HepG2 (cell line): ENCODE data around the gene MYO7B. TPM values are rescaled to one million over a fixed set of nuclear protein-coding genes. Genes with fewer than 3 reads are reported as not detected.
A peak's percentile ranks its signal among the peaks of the same experiment; 100 is the strongest.

Experiments used
- CEBPB ChIP-seq: IDR thresholded peaks from 2 replicates; pipeline ENCODE4 v1.6.1; 2011; ENCODE audit warnings: low read depth, low read length, improper control_type of control experiment, borderline replicate concordance
- HDAC2 ChIP-seq: sonication (generic); formaldehyde crosslinking; IDR thresholded peaks from 2 replicates; pipeline ENCODE4 v1.4.0; 2020; ENCODE audit warnings: missing genetic modification reagents
- LCORL ChIP-seq, 2 experiments: fragments of 450-650 bp in 1 of 2; sonication (generic) in 1 of 2; formaldehyde crosslinking in 1 of 2; IDR thresholded peaks; 2 replicates each; pipeline versions ENCODE4 v1.5.0 to v1.6.1; 2017 to 2020; ENCODE audit warnings: antibody characterized with exemption in 1 of 2, missing genetic modification reagents in 1 of 2
- MEIS2 ChIP-seq: sonication (generic); formaldehyde crosslinking; IDR thresholded peaks from 2 replicates; pipeline ENCODE4 v1.9.0; 2021; ENCODE audit warnings: mild to moderate bottlenecking, missing genetic modification reagents
- MTF1 ChIP-seq: sonication (generic); formaldehyde crosslinking; IDR thresholded peaks from 2 replicates; pipeline ENCODE4 v1.5.0; 2020; ENCODE audit warnings: missing genetic modification reagents
- MZF1 ChIP-seq: sonication (generic); formaldehyde crosslinking; IDR thresholded peaks from 2 replicates; pipeline ENCODE4 v1.8.1; 2023; ENCODE audit warnings: mild to moderate bottlenecking, missing genetic modification reagents, borderline replicate concordance
- NCOA1 ChIP-seq: sonication (generic); formaldehyde crosslinking; IDR thresholded peaks from 2 replicates; pipeline ENCODE4 v1.9.0; 2021; ENCODE audit warnings: missing genetic modification reagents
- PAX8 ChIP-seq: sonication (generic); formaldehyde crosslinking; IDR thresholded peaks from 2 replicates; pipeline ENCODE4 v1.8.0; 2022; ENCODE audit warnings: mild to moderate bottlenecking, missing genetic modification reagents, borderline replicate concordance
- SIX1 ChIP-seq: sonication (generic); formaldehyde crosslinking; IDR thresholded peaks from 2 replicates; pipeline ENCODE4 v1.4.0; 2020; ENCODE audit warnings: missing genetic modification reagents, borderline replicate concordance
- SNRNP70 ChIP-seq: fragments of 200-400 bp; formaldehyde crosslinking; IDR thresholded peaks from 2 replicates; pipeline ENCODE4 v1.6.1; 2017; ENCODE audit warnings: mild to moderate bottlenecking, low read depth, low read length, moderate library complexity
- SP4 ChIP-seq: sonication (generic); formaldehyde crosslinking; IDR thresholded peaks from 2 replicates; pipeline ENCODE4 v1.8.1; 2023; ENCODE audit warnings: mild to moderate bottlenecking, missing genetic modification reagents
- XRCC5 ChIP-seq: fragments of 200-400 bp; formaldehyde crosslinking; optimal IDR thresholded peaks from 2 replicates; pipeline ENCODE3; 2017; ENCODE audit warnings: mild to moderate bottlenecking, low read length
- ZBTB3 ChIP-seq: sonication (generic); formaldehyde crosslinking; IDR thresholded peaks from 2 replicates; pipeline ENCODE4 v1.4.0; 2020; ENCODE audit warnings: low read depth, mild to moderate bottlenecking, moderate library complexity, missing genetic modification reagents, borderline replicate concordance
- ZKSCAN1 ChIP-seq: fragments of 150-350 bp; IDR thresholded peaks from 2 replicates; pipeline ENCODE4 v1.6.1; 2014; ENCODE audit warnings: low read length
- ZMAT3 ChIP-seq: sonication (generic); formaldehyde crosslinking; conservative IDR thresholded peaks from 2 replicates; pipeline ENCODE4 v1.7.0; 2021; ENCODE audit warnings: missing genetic modification reagents
- ZNF468 ChIP-seq: sonication (generic); formaldehyde crosslinking; IDR thresholded peaks from 2 replicates; pipeline ENCODE4 v1.8.0; 2022; ENCODE audit warnings: mild to moderate bottlenecking, moderate library complexity, missing genetic modification reagents
- ZNF496 ChIP-seq: sonication (generic); formaldehyde crosslinking; IDR thresholded peaks from 2 replicates; pipeline ENCODE4 v1.8.1; 2023; ENCODE audit warnings: mild to moderate bottlenecking, moderate library complexity, missing genetic modification reagents; ENCODE audit not compliant: insufficient replicate concordance
- ZNF550 ChIP-seq: sonication (generic); formaldehyde crosslinking; IDR thresholded peaks from 2 replicates; pipeline ENCODE4 v1.4.0; 2020; ENCODE audit warnings: mild to moderate bottlenecking, missing genetic modification reagents, borderline replicate concordance
- ZNF572 ChIP-seq: sonication (generic); formaldehyde crosslinking; IDR thresholded peaks from 2 replicates; pipeline ENCODE4 v1.5.1; 2020; ENCODE audit warnings: mild to moderate bottlenecking, missing genetic modification reagents
- ZNF644 ChIP-seq: IDR thresholded peaks from 2 replicates; pipeline ENCODE4 v1.6.1; 2016; ENCODE audit warnings: low read depth
- ZNF883 ChIP-seq: sonication (generic); formaldehyde crosslinking; IDR thresholded peaks from 2 replicates; pipeline ENCODE4 v1.5.1; 2020; ENCODE audit warnings: mild to moderate bottlenecking, missing genetic modification reagents; ENCODE audit errors: not compliant biosample characterization
- ZSCAN30 ChIP-seq: sonication (generic); formaldehyde crosslinking; IDR thresholded peaks from 2 replicates; pipeline ENCODE4 v1.5.0; 2020; ENCODE audit warnings: mild to moderate bottlenecking, missing genetic modification reagents
- polyA plus RNA-seq, 8 experiments: library from polyadenylated mRNA; depleted of rRNA in 3 of 8; stranded (reverse) in 7 of 8; unstranded in 1 of 8; fragments of >200 nt; fragmentation: Illumina TruSeq in 4 of 8; extraction: Trizol in 4 of 8; gene quantifications; 2 replicates each; pipeline versions ENCODE4 v1.2.1 to v1.2.3, GENCODE V29; 2011 to 2016; ENCODE audit warnings: low read depth in 4 of 8, missing spikeins in 1 of 8, mixed read lengths in 1 of 8; ENCODE audit not compliant: insufficient read depth in 1 of 8
- total RNA-seq, 5 experiments: library from RNA; depleted of rRNA; stranded (reverse); fragments of >200 nt; fragmentation: Illumina TruSeq; extraction: Trizol; gene quantifications; 2 replicates each; pipeline ENCODE4 v1.2.3, GENCODE V29; 2016; ENCODE audit warnings: low read depth in 1 of 5
- TF ChIP-seq, protein P1 (sequence below): sonication (generic); formaldehyde crosslinking; IDR thresholded peaks from 2 replicates; pipeline ENCODE4 v1.4.0; 2020; ENCODE audit warnings: missing genetic modification reagents
- TF ChIP-seq, protein P2 (sequence below): sonication (generic); formaldehyde crosslinking; IDR thresholded peaks from 2 replicates; pipeline ENCODE4 v1.4.0; 2020; ENCODE audit warnings: mild to moderate bottlenecking, missing genetic modification reagents
- TF ChIP-seq, protein P3 (sequence below): sonication (generic); formaldehyde crosslinking; IDR thresholded peaks from 2 replicates; pipeline ENCODE4 v1.8.1; 2023; ENCODE audit warnings: mild to moderate bottlenecking, missing genetic modification reagents

The MYO7B gene
- total and polyA plus RNA-seq, 2 of the 13 experiments (the other 11 are each of a cell fraction or from before 2014, with no cell fraction given) = not detected

DNA sequence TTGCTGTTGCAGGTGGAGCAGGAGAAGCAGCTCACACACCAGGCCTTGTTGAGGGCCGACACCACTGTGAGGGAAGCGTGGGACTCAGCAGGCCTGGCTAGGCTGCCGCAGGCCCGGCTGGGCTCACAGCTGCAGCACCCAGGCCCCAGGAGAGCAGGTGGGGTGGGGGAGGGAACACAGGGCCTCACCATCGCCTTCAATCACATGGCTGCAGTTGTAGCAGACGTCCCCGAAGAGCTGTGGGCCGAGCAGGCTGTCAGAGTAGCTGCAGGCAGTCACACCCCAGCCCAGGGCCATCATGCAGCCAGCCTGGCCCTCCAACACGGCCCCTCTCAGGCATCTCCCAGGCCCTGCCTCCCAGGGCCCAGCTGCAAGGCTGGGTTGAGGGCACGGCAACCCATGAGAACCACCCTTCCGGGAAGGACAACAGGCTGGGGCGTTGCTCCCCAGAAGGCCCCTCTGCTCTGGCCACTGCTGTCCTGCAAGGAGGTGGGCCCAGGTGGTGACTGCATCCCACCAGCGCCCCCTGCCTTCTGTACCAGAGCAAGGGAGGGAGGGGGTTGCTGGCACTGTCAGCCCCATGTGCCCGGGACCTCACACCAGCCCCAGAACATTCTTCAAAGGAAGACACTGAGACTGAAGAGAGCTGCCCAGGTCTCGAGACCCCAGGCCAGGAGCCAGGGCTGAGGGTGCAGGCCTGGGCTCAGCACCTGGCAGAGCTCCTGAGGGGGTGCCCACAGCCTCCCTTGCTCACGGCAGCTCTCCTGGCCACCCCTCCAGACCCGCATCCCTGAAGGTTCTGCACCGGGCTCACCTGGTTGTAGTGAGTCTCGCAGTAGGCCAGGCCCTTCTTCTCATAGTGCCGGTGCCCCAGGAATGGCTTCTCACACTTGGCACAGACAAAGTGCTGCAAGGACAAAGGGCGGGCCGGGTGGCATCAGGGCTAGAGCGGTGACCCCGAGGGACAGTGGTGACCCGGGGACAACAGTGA is 104.9 kb downstream of the MYO7B start (continued):
- no peak for TF ChIP-seq CEBPB
- no peak for TF ChIP-seq ZNF883
- no peak for TF ChIP-seq SIX1
- no peak for TF ChIP-seq ZNF550 (CRISPR knock-in tag)
- TF ChIP-seq ZNF644 (CRISPR knock-in tag) = no peak
- no peak for TF ChIP-seq ZSCAN30 (CRISPR knock-in tag)
- TF ChIP-seq, protein P1, sequence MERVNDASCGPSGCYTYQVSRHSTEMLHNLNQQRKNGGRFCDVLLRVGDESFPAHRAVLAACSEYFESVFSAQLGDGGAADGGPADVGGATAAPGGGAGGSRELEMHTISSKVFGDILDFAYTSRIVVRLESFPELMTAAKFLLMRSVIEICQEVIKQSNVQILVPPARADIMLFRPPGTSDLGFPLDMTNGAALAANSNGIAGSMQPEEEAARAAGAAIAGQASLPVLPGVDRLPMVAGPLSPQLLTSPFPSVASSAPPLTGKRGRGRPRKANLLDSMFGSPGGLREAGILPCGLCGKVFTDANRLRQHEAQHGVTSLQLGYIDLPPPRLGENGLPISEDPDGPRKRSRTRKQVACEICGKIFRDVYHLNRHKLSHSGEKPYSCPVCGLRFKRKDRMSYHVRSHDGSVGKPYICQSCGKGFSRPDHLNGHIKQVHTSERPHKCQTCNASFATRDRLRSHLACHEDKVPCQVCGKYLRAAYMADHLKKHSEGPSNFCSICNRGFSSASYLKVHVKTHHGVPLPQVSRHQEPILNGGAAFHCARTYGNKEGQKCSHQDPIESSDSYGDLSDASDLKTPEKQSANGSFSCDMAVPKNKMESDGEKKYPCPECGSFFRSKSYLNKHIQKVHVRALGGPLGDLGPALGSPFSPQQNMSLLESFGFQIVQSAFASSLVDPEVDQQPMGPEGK (CRISPR knock-in tag) = peak; percentile 67; the same call in 1 of the 2 replicates
- no peak for TF ChIP-seq SP4
- no peak for TF ChIP-seq LCORL (IDR thresholded peaks at IDR 0.05)
- no peak for TF ChIP-seq LCORL (CRISPR knock-in tag; IDR thresholded peaks at IDR 0.05)
- TF ChIP-seq ZMAT3 (CRISPR knock-in tag) = no peak
- TF ChIP-seq ZNF572 = peak; percentile 95
- TF ChIP-seq, protein P2, sequence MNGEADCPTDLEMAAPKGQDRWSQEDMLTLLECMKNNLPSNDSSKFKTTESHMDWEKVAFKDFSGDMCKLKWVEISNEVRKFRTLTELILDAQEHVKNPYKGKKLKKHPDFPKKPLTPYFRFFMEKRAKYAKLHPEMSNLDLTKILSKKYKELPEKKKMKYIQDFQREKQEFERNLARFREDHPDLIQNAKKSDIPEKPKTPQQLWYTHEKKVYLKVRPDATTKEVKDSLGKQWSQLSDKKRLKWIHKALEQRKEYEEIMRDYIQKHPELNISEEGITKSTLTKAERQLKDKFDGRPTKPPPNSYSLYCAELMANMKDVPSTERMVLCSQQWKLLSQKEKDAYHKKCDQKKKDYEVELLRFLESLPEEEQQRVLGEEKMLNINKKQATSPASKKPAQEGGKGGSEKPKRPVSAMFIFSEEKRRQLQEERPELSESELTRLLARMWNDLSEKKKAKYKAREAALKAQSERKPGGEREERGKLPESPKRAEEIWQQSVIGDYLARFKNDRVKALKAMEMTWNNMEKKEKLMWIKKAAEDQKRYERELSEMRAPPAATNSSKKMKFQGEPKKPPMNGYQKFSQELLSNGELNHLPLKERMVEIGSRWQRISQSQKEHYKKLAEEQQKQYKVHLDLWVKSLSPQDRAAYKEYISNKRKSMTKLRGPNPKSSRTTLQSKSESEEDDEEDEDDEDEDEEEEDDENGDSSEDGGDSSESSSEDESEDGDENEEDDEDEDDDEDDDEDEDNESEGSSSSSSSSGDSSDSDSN (CRISPR knock-in tag) = no peak; the same call in 1 of the 2 replicates
- TF ChIP-seq ZKSCAN1 = no peak
- TF ChIP-seq MEIS2 (CRISPR knock-in tag) = peak; percentile 63; the same call in 1 of the 2 replicates
- TF ChIP-seq MZF1 (CRISPR knock-in tag) = no peak
- TF ChIP-seq XRCC5 = no peak
- no peak for TF ChIP-seq MTF1 (CRISPR knock-in tag)
- TF ChIP-seq SNRNP70 = no peak
- TF ChIP-seq ZNF468 (CRISPR knock-in tag) = no peak
- no peak for TF ChIP-seq ZBTB3 (CRISPR knock-in tag)
- no peak for TF ChIP-seq HDAC2 (CRISPR knock-in tag)
- TF ChIP-seq NCOA1 = no peak
- no peak for TF ChIP-seq ZNF496 (CRISPR knock-in tag)
- TF ChIP-seq, protein P3, sequence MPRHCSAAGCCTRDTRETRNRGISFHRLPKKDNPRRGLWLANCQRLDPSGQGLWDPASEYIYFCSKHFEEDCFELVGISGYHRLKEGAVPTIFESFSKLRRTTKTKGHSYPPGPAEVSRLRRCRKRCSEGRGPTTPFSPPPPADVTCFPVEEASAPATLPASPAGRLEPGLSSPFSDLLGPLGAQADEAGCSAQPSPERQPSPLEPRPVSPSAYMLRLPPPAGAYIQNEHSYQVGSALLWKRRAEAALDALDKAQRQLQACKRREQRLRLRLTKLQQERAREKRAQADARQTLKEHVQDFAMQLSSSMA (CRISPR knock-in tag) = no peak
- TF ChIP-seq PAX8 (CRISPR knock-in tag) = no peak
